ENCODE results near the gene SYNE1. TPM values are rescaled to one million over a fixed set of nuclear protein-coding genes. Genes with fewer than 3 reads are reported as not detected.

SYNE1 gene
- total and polyA plus RNA-seq, 10 of the 15 experiments (the other 5 are each of a cell fraction or from before 2014, with no cell fraction given): 2.3 to 28.7 (median 14.1) TPM

- ATAC-seq (no peak), DNase-seq (ENCODE audit: low read depth, low spot score) (no peak), FAIRE-seq (no peak)
- Histone ChIP-seq H3K4me3 (no peak overlapping the region), H3K27ac (ENCODE audit: control insufficient read depth, insufficient read depth) (no peak overlapping the region), H3K36me3 (ENCODE audit: control insufficient read depth in 2 of 2, insufficient read depth in 2 of 2, low read length in 1 of 2) (no peaks in the 10 kb centered on the region), H3K27me3 (replicated peaks in 1 of 2; ENCODE audit: control insufficient read depth in 2 of 2, insufficient read depth in 2 of 2, low read length in 1 of 2) (no peaks in the 10 kb centered on the region; a peak in 2 of 4 replicates), H3K4me1 (ENCODE audit: control insufficient read depth, insufficient read depth, low read length) (no peaks in the 10 kb centered on the region), H2AFZ (ENCODE audit: control insufficient read depth, low read depth, low read length) (no peak overlapping the region), H3K9me3 (replicated peaks; ENCODE audit: control insufficient read depth, insufficient read depth, low read length) (no peaks in the 10 kb centered on the region), H3K4me2 (ENCODE audit: control insufficient read depth, insufficient read depth) (no peak overlapping the region), H4K20me1 (ENCODE audit: control insufficient read depth, insufficient read depth) (no peaks in the 10 kb centered on the region), H3K79me2 (ENCODE audit: control insufficient read depth, insufficient read depth, low read length) (no peaks in the 10 kb centered on the region), H3K9ac (ENCODE audit: control insufficient read depth, insufficient read depth, low read length) (no peak overlapping the region)
- SMC1A ChIA-PET (ENCODE audit: uncharacterized antibody, unreplicated experiment): no interaction called here
- intact Hi-C loops (cut with micrococcal nuclease; ENCODE audit: unreplicated experiment): no loop called here
- WGBS (ENCODE audit: insufficient coverage, insufficient replicate concordance, low lambda C conversion rate, missing lambda C conversion rate): 30% methylated on average over 7 of the region's 7 CpGs
- no TSS peak for BruUV-seq (replicated peaks)
- no peak for TF ChIP-seq KAT2A (conservative IDR thresholded peaks at IDR 0.05; ENCODE audit: control insufficient read depth, low read depth, low read length)
- no peak for TF ChIP-seq BCLAF1 (IDR thresholded peaks at IDR 0.05)
- no peak for TF ChIP-seq FOS (IDR thresholded peaks at IDR 0.05; ENCODE audit: borderline replicate concordance, extremely low read depth, insufficient read length)
- no peak for TF ChIP-seq IRF3 (IDR thresholded peaks at IDR 0.05)
- no peak for TF ChIP-seq RFX5 (IDR thresholded peaks at IDR 0.05; ENCODE audit: low read depth, low read length)
- TF ChIP-seq SPI1 (IDR thresholded peaks at IDR 0.05; ENCODE audit: borderline replicate concordance, insufficient read depth, low read depth, low read length): no peak
- no peak for TF ChIP-seq YBX1 (IDR thresholded peaks at IDR 0.05)
- no peak for TF ChIP-seq MYB (IDR thresholded peaks at IDR 0.05; ENCODE audit: borderline replicate concordance, low read depth, low read length)
- TF ChIP-seq SKIL (IDR thresholded peaks at IDR 0.05; ENCODE audit: low read depth, poor library complexity, severe bottlenecking): no peak
- TF ChIP-seq REST (IDR thresholded peaks at IDR 0.05; ENCODE audit: low read depth, low read length): no peak
- no peak for TF ChIP-seq MAX (IDR thresholded peaks at IDR 0.05; ENCODE audit: low read depth, low read length)
- TF ChIP-seq WRNIP1 (IDR thresholded peaks at IDR 0.05; ENCODE audit: borderline replicate concordance, low read depth, low read length): no peak
- no peak for TF ChIP-seq TCF12 (IDR thresholded peaks at IDR 0.05; ENCODE audit: low read depth, low read length)
- CTCF ChIA-PET: no interaction called here
- RAD21 ChIA-PET (ENCODE audit: unreplicated experiment): no interaction called here
- POLR2A ChIA-PET: no interaction called here
- in situ Hi-C loops (cut with MboI): no loop called here
Observed at GRCh38 chr6:152089992-152090391, 547.2 kb downstream of the SYNE1 start.
